GM18511 (cell line): Measurements from ENCODE around the gene ATG2A.

Experiments used
- ATAC-seq: cut with Tn5 transposase; IDR thresholded peaks from one replicate; pipeline ENCODE4 v1.9.1; 2021; ENCODE audit warnings: mild to moderate bottlenecking, moderate library complexity; ENCODE audit not compliant: unreplicated experiment

Gene ATG2A

DNA sequence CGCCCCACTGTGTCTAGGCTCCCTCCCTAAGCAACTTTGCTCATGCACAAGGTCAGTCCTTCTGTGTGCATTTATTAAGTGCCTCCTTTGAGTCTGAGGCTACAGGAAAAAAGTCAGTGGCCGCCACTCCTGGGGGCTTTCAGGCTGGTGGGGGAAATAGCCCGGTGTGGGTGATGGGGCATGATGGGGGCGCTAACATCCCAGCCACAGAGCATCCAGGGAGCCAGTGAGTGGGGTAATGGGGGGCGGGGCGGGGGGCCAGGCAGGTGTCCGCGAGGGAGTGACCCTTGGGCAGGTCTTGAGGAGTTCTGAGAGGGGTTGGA is 28.6 kb downstream of the ATG2A start:
- no peak for ATAC-seq

DNA sequence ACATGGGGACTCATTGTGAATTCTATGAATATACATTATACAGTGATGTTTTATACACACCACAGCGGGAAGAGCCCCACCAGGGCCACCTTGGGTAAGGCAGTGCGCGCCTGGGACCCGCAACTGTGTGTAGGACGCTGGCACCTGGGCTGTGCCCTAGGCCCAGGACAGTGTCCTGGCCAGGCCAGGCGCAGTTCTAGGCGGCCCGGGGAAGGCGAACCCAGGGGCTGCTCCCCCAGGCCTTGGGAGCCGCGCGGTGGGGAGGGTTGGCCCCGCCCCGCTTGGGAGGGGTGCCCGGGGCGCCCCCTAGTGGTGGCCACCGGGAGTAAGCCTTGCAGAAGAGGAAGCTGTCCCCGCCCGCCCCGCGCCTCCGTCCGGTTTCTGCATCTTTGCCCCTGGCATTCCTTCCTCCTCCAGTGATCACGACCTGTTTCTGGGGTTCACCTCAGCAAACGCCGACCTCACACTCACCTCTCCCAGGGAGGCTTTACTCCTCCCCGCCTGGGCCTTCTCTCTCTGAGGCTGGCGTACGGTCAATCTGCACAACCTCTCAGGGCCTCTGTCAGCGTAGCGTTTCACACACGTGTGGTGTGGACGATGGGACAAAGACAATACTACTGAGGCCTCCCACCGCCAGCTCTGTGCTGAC is 29.1 kb downstream of the ATG2A start:
- ATAC-seq: no peak

DNA sequence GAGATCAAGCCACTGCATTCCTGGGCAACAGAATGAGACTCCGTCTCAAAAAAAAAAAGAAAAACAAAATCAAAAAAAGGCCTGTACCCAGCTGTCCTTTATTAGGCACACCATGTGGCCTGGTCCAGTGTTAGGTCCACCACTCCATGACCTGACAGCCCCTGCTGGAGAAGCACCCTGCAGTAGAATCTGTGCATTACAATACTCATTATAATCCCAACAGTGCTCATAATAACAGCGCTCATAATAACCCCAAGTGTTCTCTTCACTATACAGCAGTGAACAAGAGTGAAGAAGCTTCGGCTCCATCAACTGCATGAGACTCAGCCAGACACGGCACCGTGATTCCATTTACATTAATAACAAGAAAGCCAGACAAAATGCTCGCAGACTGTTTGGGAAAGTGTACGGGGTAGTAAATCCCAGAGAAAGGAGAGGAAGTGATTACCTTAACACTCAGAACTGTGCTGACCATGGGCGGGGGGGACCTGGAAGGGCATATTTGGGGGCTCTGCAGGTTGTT is 29.7 kb downstream of the ATG2A start:
- no peak for ATAC-seq

DNA sequence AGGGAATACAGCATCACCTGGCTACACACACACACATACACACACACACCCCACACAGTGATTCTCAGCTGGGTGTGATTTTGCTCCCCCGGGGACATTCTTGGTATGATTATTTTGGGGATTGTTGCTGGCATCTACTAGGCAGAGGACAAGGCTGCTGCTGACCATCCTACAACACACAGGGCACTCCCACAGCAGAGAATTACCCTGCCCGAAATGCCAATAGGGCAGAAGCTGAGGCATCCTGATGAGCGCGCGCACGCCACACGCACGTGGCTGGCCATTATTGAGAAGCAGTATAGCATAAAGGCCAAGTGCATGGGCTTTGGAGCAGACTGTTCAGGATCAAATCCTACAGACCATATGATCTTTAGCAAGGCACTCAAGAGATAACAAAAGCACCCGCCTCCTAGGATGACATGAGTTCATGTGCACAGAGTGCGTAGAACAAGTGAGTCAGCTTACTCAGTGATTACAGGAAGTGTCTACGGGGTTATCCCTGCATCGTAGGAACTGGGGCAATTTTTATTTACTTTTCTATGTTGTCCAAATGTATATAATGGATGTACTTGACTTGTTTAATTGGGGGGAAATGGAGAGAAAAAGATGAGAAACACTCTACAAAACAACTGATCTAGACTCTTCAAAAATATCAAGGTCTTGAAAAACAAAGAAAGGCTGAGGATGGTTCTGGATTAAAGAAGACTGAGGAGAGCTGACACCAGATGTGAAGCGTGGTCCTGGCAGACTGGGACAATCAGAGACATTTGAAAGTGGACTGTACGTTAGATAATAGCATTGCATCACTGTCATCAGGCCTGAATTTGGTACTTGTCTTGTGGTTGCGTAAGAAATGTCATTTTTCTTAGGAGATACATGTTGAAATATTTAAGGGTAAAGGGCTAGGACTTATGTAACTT is 31.4 kb downstream of the ATG2A start:
- no peak for ATAC-seq

DNA sequence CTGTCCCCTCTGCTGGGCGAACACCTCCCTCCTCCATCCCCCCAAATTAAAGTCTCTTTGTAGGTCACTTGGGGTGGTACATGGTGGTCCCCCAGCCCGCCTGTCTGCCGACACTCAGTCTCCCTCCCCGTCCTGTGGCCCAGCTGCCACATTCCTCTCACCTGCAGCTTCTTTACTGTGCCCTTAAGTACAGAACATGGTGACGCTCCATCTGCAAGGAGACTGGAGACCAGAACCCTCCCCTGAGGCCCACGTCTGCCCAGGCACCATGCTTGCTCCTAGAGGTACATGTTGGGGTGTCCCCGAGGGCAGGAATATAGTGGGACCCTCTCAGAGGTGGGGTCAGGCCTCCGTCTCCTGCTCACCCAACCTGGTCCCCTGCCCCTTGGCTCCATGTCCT is 33.0 kb downstream of the ATG2A start:
- no peak for ATAC-seq

DNA sequence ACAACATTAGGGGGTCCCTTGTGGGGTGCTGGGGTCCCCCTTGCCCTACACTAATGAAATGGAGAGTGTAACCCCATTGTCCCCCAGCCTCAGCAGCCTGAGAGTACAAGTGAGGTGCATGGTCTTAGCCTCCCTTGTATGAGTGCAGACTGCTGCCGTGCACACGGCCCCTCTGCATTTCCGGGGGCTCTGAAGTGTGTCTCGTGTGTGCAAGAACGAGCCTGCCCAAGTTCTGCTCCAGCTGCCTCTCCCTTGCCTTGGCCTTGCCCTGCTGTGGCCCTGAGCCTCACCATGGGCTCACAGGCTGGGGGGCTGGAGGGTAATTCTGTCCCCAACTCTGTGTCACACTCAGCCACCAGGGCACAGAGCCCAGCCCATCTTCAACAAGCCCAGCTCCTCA is 33.4 kb downstream of the ATG2A start:
- ATAC-seq: no peak

DNA sequence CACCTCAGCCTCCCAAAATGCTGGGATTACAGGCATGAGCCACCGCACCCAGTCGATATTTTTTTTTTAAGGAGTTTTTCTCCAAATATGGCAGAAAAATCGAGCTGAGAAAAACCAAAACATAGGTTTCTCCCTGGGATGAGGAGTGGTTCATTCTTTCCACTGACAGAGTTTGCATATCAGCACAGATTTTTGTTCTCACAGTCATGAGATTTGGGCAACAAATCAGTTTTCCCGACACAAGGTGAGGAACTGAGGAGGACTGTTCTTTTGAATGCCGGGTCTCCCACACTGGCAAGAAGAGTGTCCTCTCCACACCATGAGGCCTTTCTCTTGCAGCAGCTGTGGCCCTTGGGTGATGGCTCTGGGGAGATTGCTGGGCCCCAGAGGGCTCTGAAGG is 34.8 kb downstream of the ATG2A start:
- no peak for ATAC-seq

DNA sequence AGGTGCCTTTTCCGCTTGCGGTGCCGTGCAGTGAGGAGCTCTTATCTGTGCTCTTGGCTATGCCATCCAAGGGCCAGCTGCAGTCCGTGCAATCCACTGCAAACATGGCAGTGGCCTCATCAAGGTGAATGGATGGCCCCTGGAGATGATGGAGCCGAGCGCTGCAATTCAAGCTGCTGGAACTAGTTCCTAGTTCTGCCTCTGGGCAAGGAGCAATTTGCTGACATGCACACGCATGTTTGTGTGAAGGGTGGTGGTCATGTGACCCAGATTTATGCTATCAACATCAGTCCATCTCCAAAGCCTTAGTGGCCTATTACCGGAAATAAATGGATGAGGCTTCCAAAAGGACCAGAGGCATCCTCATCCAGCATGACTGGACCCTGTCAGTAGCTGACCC is 35.5 kb downstream of the ATG2A start:
- no peak for ATAC-seq

DNA sequence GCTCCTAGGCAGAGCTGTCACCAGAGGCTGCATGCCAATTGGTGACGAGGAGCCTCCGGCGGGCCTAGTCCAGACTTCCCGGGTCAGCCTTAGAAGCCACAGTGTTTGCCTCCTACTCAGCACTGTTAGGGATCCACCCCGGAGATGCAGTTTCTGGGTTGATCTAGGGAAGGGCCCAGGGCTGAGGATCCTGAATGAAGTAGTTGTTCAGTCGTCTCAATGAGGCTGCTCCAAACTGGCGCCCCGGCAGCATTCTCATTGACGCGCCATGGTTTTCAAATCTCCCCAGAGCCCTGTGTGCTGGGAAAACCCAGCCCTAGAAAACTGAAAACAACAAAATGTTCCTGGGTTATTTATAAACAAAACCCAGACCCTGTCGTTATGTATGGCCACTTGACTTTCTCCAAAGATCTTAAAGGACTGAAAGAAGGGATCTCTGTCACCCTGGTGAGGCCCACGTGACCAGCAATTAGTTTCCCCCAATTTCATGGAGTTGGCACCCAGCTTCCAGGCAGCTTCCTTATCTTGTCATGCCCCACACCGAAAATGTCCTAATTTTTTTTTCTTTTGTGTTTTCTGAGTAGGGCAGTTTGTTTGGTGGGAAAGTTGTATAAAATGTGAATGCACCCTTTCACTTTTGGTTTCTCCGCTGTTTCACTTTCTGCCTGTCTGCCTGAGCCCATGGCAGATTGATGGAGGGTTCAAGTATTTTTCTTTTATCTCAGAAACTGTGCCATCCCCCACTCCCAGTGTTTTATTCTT is 36.6 kb downstream of the ATG2A start:
- ATAC-seq: no peak

DNA sequence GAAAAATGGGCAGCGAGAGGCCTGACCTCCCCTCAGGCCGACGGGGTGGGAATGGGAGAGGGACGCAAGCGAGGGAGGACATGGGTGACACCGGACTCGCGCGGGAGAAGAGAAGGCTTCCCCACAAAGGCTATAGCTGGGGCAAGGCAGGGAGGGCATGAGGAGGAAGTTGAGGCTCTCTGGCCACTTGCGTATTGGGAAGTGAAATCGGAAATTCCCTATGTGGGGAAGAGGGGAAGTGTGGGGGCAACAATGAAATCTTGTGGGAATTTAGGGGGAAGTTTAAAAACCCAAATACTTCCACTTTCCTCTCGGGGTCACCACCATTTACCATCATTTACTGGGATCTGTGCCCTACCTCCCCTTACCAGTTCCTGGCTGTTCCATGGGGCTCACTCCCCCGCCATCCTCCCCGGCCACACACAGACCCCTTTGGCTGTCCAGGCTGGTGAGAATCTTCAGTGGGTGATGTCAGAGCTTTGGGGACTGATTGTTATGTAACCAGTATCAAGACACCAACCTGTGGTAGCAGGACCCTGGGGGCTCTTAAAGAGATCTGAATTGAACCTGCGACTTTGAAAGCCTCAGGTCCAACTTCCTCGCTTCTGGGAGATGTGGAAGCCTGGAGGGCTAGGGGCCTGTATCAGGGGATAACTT is 37.6 kb downstream of the ATG2A start:
- ATAC-seq: no peak

DNA sequence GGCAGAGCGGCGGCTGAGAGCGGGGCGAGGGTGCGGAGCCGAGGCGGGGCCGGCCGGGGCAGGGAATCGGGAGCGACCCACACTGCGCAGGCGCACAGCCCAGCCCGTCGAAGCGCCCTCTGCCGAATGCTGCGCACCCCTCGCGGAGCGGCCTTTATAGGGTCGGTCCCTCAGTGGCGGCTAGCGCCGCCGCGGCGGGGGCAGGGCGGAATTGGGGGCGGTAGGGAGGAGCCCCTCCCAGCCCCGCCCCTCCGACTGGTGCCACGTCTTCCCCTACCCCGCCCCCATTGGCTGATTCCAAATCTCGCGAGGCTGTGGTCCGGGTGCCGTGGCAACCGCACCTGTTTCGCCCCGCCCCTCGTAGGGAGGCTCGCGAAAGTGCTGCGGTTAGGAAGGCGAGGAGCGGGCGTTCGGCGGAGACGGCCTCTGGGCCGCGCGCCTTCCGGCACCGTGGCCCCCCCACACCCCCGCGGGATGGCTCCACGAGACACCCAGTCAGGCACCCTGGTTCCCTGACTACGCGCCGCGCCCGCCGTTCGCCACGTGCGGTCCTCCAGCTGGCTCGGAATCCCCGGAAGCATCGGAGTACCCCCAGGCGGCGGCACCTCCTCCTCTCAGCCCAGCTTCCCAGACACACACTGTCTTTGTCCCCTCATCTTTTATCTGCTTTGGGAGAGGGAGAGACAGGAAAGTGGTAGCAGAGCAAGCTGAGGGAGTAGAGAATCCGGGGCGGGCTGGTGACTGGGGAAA is 38.3 kb downstream of the ATG2A start, which contains the start of gene EHD1:
EHD1 (minus strand) TSS at position 128 of the 750 bp plus-strand sequence. CDS start 157 bp downstream, outside the sequence.
- ATAC-seq: peak; percentile 72

DNA sequence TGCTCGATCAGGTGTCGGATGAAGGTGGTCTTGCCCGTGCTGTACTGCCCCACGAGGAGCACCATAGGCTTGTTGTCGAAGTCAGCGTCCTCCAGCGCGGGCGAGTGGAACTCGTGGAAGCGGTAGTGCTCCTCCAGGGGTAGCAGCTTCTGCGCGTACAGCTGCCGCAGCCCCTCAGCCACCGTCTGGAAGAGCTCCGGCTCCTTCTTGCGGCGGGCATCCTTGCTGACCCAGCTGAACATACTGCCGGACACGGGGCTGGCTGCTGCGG is 38.9 kb downstream of the ATG2A start:
- ATAC-seq: no peak

DNA sequence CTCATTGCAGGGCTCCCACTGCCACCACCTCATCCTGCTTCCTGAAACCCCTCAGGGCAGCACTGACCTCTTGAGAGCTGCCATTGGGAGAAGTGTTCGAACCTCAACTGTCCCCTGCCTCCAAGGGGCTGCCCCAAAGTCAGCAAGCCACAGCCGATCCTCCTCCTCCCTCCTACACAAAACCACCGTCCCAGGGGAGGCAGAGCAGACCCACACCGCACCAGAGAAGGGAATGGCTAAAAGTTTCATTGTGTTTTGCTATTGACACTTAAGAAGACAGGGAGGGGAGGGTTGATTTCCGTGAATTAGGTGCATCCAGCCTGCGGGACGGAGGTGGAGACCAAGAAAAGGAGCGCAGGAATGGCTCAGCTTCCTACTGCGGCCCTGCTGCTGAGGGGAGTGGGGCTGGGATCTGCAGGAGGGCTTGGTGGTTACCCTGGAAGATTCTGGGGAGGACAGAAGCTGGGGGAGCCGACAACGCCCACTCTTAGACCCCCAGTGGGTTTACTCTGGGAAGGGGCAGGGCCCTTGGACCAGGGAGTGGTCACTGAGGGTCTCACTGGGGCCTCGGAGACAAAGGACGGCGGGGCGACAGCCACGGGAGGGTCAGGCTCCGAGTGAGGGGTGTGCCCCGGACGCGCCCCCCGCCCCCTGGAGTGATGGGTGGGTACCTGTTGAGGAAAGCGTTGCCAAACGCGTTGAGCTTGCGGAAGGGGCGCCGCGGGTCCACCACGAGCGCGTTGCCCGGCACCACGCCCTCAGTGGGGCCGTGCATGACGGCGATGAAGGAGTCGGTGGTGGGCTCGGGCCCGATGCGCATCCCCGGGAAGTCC is 39.4 kb downstream of the ATG2A start:
- ATAC-seq: peak; percentile 7

DNA sequence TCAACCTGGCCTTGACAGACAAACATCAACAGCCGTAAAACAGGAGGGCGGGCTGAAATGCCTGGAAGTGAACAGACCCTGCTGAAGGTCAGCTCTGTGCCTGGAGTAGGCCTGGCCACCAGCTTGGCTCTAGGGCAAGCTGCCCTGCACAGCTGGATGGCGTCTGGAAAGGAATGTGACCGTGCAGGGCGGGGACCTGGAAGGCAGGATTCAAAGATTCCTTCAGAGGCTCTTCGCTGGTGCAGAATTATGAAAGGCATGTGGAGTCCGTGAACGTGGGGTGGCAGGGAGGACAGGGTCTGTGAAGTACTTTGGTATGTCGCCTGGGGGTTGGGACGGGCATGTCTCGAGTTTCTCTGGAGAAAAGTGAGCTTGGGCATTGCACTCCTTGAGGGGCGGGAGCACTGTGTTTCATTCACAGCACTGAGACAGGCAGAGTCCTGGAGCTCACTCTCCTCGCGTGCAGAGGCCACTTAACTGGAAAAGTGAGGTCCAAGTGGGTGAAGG is 40.1 kb downstream of the ATG2A start:
- no peak for ATAC-seq

DNA sequence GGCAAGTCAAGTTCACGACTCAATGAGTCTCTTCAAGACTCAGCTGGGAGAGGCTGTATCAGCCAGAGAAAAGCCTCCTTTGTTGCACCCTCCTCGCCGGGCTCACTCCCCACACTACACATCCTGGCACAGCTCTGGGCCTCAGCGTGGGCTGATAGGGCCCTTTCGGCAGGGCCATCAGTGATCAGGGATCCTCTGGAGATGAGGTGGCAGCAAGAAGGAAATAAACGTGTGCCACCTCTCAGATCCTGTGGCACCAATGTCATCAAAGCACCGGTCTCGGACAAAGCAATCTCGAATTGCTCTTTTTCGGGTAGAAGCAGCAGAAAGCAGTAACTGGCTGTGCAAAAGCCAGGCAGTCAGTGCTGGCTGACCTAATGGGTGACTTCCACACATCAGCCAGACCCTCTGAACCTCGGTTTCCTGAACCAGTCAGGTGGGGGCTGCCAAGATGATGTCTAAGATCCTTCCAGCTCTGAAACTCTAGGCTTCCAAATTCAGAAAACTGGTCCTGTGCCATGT is 40.7 kb downstream of the ATG2A start:
- no peak for ATAC-seq

DNA sequence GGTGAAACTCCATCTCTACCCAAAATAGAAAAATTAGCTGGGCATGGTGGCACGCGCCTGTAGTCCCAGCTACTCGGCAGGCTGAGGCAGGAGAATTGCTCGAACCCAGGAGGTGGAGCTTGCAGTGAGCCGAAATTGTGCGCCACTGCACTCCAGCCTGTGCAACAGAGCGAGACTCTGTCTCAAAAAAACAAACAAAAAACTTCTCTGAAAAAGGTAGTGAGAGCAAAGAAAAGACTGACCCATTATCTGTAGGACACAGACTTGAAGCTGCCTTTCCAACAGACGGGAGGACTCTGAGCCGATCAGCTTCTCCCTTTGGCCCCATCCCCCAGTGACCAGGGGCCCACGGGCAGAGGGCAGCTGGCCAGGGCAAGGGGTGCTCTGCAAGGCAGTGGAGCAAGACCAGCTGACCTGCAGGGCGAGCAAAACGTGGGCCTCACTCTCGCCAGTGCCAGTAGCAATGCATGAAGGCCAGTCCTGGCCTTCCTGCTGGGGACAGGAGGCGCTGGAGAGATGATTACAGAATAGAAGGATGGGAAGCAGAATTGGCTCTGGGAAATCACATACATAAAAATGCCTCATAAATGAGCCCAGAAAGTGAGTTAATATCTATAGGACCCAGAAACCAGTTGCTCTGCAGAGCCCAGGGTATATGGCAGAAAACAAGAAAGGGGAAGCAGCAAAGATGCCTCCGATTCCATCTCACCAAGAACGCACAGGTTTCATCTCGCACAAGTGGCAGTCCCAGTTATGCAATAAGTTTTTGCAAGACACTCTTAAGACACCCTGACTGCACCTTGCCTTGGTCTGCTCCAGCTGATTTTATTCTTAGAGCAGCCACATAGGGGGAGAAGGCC is 41.4 kb downstream of the ATG2A start:
- ATAC-seq: no peak

DNA sequence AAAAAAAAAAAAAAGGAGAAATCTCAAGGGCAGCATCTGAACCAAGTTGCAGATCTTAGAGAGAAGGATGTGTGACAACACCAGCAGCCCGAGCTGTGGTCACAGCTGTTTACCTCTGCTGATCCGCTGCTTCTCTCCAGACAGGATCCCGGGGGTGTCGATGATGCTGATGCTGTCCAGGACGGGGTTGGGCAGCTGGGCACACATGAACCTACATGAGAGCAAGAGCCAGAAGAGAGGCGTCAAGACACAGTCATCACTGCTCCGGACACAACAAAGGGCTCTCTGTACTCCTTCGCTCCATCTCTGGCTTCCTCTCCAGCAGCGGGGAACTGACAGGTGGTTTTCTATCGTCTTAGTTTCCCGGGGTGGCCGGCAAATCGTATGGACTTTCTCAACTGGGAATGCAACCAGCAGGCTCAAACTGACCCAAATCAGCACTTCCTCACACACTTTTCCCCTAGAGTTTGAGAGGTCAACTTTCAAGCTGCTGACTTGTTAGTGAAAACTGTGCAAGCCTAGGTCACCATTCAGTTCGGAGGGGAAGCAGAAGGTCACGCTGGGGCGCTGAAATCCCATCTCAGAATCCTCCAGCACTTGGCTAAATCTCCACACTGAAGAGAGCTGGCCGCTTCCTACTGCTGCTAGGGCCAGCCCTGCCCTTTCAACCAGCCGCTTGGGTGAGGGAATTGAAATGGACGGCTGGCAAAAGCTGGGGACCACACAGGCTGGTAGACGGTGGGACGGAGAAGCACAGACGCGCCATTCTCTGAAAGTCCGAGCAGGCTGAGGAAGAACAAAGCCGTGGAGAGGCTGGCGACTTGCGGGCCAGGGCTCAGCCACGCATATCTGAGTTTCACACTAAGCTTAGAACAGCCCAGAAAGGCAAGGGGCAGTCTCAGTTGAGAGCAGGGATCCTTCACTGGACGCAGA is 42.4 kb downstream of the ATG2A start:
- ATAC-seq: no peak
